DMS 273 treated with DMSO at 0.1 percent for 48 hours (cell line): Measurements from ENCODE around the gene EGR4.
"Not testable (repeated sequence)": the region's sequence is repeated elsewhere in the genome, so short reads cannot be mapped to it uniquely, and the experiment has no call there.

Source experiments
- DNase-seq: peaks from one replicate; lab custom pipeline; 2025; lab: John Stamatoyannopoulos, UW

The EGR4 gene

GRCh38 chr2:73263540-73264331 is 29.6 kb downstream of the EGR4 start:
- no peak for DNase-seq

- DNase-seq, result not testable (repeated sequence)
Measured at GRCh38 chr2:73262691-73263429, 30.5 kb downstream of the EGR4 start.

- no peak for DNase-seq
Measured at GRCh38 chr2:73262108-73262651, 31.2 kb downstream of the EGR4 start.

- no peak for DNase-seq
Measured at GRCh38 chr2:73260338-73260984, 32.9 kb downstream of the EGR4 start.

GRCh38 chr2:73259704-73260337 is 33.5 kb downstream of the EGR4 start:
- no peak for DNase-seq

- no peak for DNase-seq
Measured at GRCh38 chr2:73259276-73259675, 34.1 kb downstream of the EGR4 start.

GRCh38 chr2:73258913-73259215 is 34.5 kb downstream of the EGR4 start:
- DNase-seq, result no peak

GRCh38 chr2:73258186-73258912 is 35.0 kb downstream of the EGR4 start:
- no peak for DNase-seq

- no peak for DNase-seq
Measured at GRCh38 chr2:73257425-73258125, 35.8 kb downstream of the EGR4 start.

GRCh38 chr2:73257021-73257420 is 36.3 kb downstream of the EGR4 start:
- DNase-seq, result no peak

GRCh38 chr2:73256618-73256922 is 36.8 kb downstream of the EGR4 start:
- no peak for DNase-seq

- no peak for DNase-seq
Measured at GRCh38 chr2:73255907-73256617, 37.3 kb downstream of the EGR4 start.

- no peak for DNase-seq
Measured at GRCh38 chr2:73255007-73255644, 38.2 kb downstream of the EGR4 start.

- DNase-seq, result no peak
Measured at GRCh38 chr2:73254343-73255006, 38.9 kb downstream of the EGR4 start.

- no peak for DNase-seq
Measured at GRCh38 chr2:73253901-73254300, 39.4 kb downstream of the EGR4 start.

- no peak for DNase-seq
Measured at GRCh38 chr2:73253400-73253799, 39.9 kb downstream of the EGR4 start.

- no peak for DNase-seq
Measured at GRCh38 chr2:73252238-73253027, 40.9 kb downstream of the EGR4 start.
